H9 (cell line): ENCODE data around the gene MTHFS. TPM values are rescaled to one million over a fixed set of nuclear protein-coding genes. Genes with fewer than 3 reads are reported as not detected.

Experiments used
- DNase-seq: peaks from one replicate; pipeline ENCODE4 v3.0.0-alpha.2; 2017
- H2AFZ ChIP-seq: one replicate; pipeline ENCODE4 v1.6.1; 2013; ENCODE audit warnings: mild to moderate bottlenecking, low read length, control low read depth, moderate library complexity
- H2AK5ac ChIP-seq: 2 replicates; pipeline ENCODE4 v1.6.1; 2013; ENCODE audit warnings: low read length, control low read depth, mixed read lengths; ENCODE audit not compliant: insufficient read length
- H2BK120ac ChIP-seq: one replicate; pipeline ENCODE4 v1.6.1; 2013; ENCODE audit warnings: low read depth, mild to moderate bottlenecking, low read length, control low read depth, inconsistent platforms; ENCODE audit not compliant: poor library complexity, severe bottlenecking
- H2BK12ac ChIP-seq: 2 replicates; pipeline ENCODE4 v1.6.1; 2013; ENCODE audit warnings: low read length, control low read depth, mixed read lengths, low read depth; ENCODE audit not compliant: insufficient read length
- H2BK15ac ChIP-seq: 2 replicates; pipeline ENCODE4 v1.6.1; 2013; ENCODE audit warnings: low read depth, low read length, control low read depth
- H2BK20ac ChIP-seq: one replicate; pipeline ENCODE4 v1.6.1; 2013; ENCODE audit warnings: low read depth, mild to moderate bottlenecking, low read length, control low read depth, inconsistent platforms; ENCODE audit not compliant: poor library complexity, severe bottlenecking
- H2BK5ac ChIP-seq: 2 replicates; pipeline ENCODE4 v1.6.1; 2013; ENCODE audit warnings: low read length, control low read depth, mixed read lengths; ENCODE audit not compliant: insufficient read length
- H3K14ac ChIP-seq: 2 replicates; pipeline ENCODE4 v1.6.1; 2013; ENCODE audit warnings: low read length, control low read depth; ENCODE audit not compliant: insufficient read depth
- H3K18ac ChIP-seq: 2 replicates; pipeline ENCODE4 v1.6.1; 2013; ENCODE audit warnings: low read depth, mild to moderate bottlenecking, mixed read lengths, low read length, control low read depth; ENCODE audit not compliant: insufficient read length
- H3K23ac ChIP-seq: 2 replicates; pipeline ENCODE4 v1.6.1; 2013; ENCODE audit warnings: low read length, control low read depth, mixed read lengths, low read depth; ENCODE audit not compliant: insufficient read length
- H3K23me2 ChIP-seq: 2 replicates; pipeline ENCODE4 v1.6.1; 2013; ENCODE audit warnings: low read depth, mild to moderate bottlenecking, mixed read lengths, low read length, control low read depth; ENCODE audit not compliant: insufficient read length, poor library complexity, severe bottlenecking
- H3K27ac ChIP-seq: 2 replicates; pipeline ENCODE4 v1.5.1; 2013; ENCODE audit warnings: low read length, control low read depth, mixed read lengths, low read depth; ENCODE audit not compliant: insufficient read length
- H3K27me3 ChIP-seq: 2 replicates; pipeline ENCODE4 v1.6.1; 2013; ENCODE audit warnings: low read length, control low read depth, inconsistent platforms; ENCODE audit not compliant: insufficient read depth
- H3K4ac ChIP-seq: 2 replicates; pipeline ENCODE4 v1.6.1; 2013; ENCODE audit warnings: low read depth, mild to moderate bottlenecking, control low read depth, inconsistent platforms, low read length, moderate library complexity
- H3K4me1 ChIP-seq: 2 replicates; pipeline ENCODE4 v1.6.1; 2013; ENCODE audit warnings: low read length, control low read depth, inconsistent platforms; ENCODE audit not compliant: insufficient read depth
- H3K4me2 ChIP-seq: 2 replicates; pipeline ENCODE4 v1.6.1; 2013; ENCODE audit warnings: low read length, control low read depth, mixed read lengths; ENCODE audit not compliant: insufficient read length, insufficient read depth
- H3K56ac ChIP-seq: 2 replicates; pipeline ENCODE4 v1.6.1; 2013; ENCODE audit warnings: low read depth, mild to moderate bottlenecking, mixed read lengths, low read length, control low read depth; ENCODE audit not compliant: insufficient read length
- H3K79me1 ChIP-seq: 2 replicates; pipeline ENCODE4 v1.6.1; 2013; ENCODE audit warnings: low read depth, mild to moderate bottlenecking, moderate library complexity, low read length, control low read depth, inconsistent platforms; ENCODE audit not compliant: insufficient read depth, poor library complexity, severe bottlenecking
- H3K79me2 ChIP-seq: 2 replicates; pipeline ENCODE4 v1.6.1; 2013; ENCODE audit warnings: low read length, control low read depth, inconsistent platforms; ENCODE audit not compliant: insufficient read depth
- H3K9ac ChIP-seq: 2 replicates; pipeline ENCODE4 v1.6.1; 2013; ENCODE audit warnings: low read length, control low read depth, mixed read lengths; ENCODE audit not compliant: insufficient read length; ENCODE audit errors: extremely low read depth
- H3K9me3 ChIP-seq: one replicate; pipeline ENCODE4 v1.6.1; 2013; ENCODE audit warnings: low read depth, low read length, inconsistent platforms; ENCODE audit not compliant: control insufficient read depth
- H3T11ph ChIP-seq: one replicate; pipeline ENCODE4 v1.6.1; 2013; ENCODE audit warnings: mild to moderate bottlenecking, low read length, control low read depth, inconsistent platforms
- H4K20me1 ChIP-seq: one replicate; pipeline ENCODE4 v1.6.1; 2013; ENCODE audit not compliant: control insufficient read depth, insufficient read length, insufficient read depth
- H4K5ac ChIP-seq: 2 replicates; pipeline ENCODE4 v1.6.1; 2013; ENCODE audit warnings: low read depth, mild to moderate bottlenecking, mixed read lengths, low read length, control low read depth; ENCODE audit not compliant: insufficient read length
- H4K8ac ChIP-seq: replicated peaks from 2 replicates; pipeline ENCODE4 v1.6.1; 2013; ENCODE audit warnings: low read length, control low read depth, mixed read lengths, low read depth; ENCODE audit not compliant: insufficient read length
- H4K91ac ChIP-seq: 2 replicates; pipeline ENCODE4 v1.6.1; 2013; ENCODE audit warnings: low read depth, mild to moderate bottlenecking, moderate library complexity, mixed read lengths, low read length, control low read depth; ENCODE audit not compliant: insufficient read length
- H3K27ac Mint-ChIP-seq, 3 experiments: 2 replicates in 2 of 3; 3 replicates in 1 of 3; pipeline ENCODE4 v1.8.0; 2020 to 2021; ENCODE audit warnings: mixed read lengths in 3 of 3, mild to moderate bottlenecking in 1 of 3, moderate library complexity in 1 of 3
- H3K27me3 Mint-ChIP-seq: 2 replicates; pipeline ENCODE4 v1.8.0; 2021; ENCODE audit warnings: low read depth, mild to moderate bottlenecking, moderate library complexity, mixed read lengths
- H3K36me3 Mint-ChIP-seq, 3 experiments: 2 replicates in 2 of 3; 3 replicates in 1 of 3; pipeline ENCODE4 v1.8.0; 2020 to 2021; ENCODE audit warnings: low read depth in 3 of 3, mixed read lengths in 3 of 3; ENCODE audit not compliant: insufficient read depth in 1 of 3
- H3K4me1 Mint-ChIP-seq, 2 experiments: 2 replicates each; pipeline ENCODE4 v1.8.0; 2020; ENCODE audit warnings: mixed read lengths in 2 of 2
- H3K4me3 Mint-ChIP-seq, 2 experiments: 2 replicates in 1 of 2; 3 replicates in 1 of 2; pipeline ENCODE4 v1.8.0; 2020 to 2021; ENCODE audit warnings: mild to moderate bottlenecking in 2 of 2, mixed read lengths in 2 of 2, moderate library complexity in 1 of 2
- H3K9me3 Mint-ChIP-seq, 2 experiments: 2 replicates in 1 of 2; 3 replicates in 1 of 2; pipeline ENCODE4 v1.8.0; 2020; ENCODE audit warnings: mild to moderate bottlenecking in 2 of 2, mixed read lengths in 2 of 2, moderate library complexity in 1 of 2
- WGBS: extraction: QIAGEN DNeasy Blood & Tissue Kit; methylation state at CpG from one replicate; pipeline ENCODE4 v1.1.7; 2013; ENCODE audit warnings: missing lambda C conversion rate, low lambda C conversion rate, mixed read lengths; ENCODE audit not compliant: insufficient read length; ENCODE audit errors: extremely low coverage; 5-methylcytosine and 5-hydroxymethylcytosine counted together
- total RNA-seq: library from RNA; stranded (reverse); gene quantifications from 2 replicates; pipeline ENCODE4 v1.2.1, GENCODE V29; 2021
- TF ChIP-seq, protein P1 (sequence below): fragments of 200-600 bp; sonication (generic); conservative IDR thresholded peaks from 3 replicates; pipeline ENCODE4 v1.8.0; 2021; ENCODE audit warnings: antibody characterized with exemption, mild to moderate bottlenecking

The MTHFS gene
- total RNA-seq, 1 experiment from 2014 or later, result 36.9 TPM

DNA sequence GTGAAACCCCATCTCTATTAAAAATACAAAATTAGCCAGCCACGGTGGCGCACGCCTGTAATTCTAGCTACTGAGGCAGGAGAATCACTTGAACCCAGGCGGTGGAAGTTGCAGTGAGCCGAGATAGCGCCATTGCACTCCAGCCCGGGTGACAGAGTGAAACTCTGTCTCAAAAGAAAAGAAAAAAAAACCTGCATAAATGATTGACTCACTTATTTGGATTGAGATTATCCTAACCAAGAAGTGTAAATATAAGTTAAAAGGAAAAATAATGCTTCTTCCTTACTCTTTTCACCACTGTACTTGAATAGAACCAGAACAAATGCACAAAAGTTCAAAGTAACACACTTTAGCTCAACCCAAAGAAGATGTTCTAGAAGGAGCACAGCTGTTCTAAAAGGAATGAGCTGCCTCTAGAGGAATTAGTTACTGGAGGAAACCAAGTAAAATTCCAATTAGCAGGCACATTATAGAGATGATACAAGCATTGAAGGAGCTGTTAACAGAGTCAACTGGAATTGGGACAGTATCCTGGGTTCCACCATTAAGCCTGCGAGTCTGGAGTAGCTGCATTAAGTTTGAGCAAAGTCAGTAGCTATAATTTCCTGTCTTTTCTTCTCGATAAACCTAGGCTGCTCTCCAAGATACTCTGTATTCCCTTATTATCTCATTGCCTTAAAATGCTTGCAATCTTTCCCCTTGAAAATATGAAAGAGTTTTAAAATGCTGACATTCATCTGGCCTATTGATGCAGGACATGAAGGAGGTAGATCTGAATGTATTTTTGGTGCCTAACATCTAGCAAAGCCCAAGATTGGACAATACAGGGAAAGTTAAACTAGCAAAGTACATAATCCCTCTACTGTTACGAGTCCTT is 9.5 kb downstream of the MTHFS start:
- H2BK20ac ChIP-seq, result no peak overlapping the region
- H2AFZ ChIP-seq, result no peak overlapping the region
- Mint-ChIP-seq H3K4me3 (no peak overlapping the region), H3K27ac (no peak overlapping the region), H3K9me3 (no peaks in the 10 kb centered on the region), H3K36me3 (peaks cover 11 to 64% (median 58%) of the 10 kb centered on the region in 3 experiments), H3K27me3 (no peaks in the 10 kb centered on the region), H3K4me1 (peaks cover 6% of the 10 kb centered on the region in 2 experiments; a peak in 3 of 4 replicates)
- H3T11ph ChIP-seq, result no peak overlapping the region
- H3K27me3 ChIP-seq, result no peaks in the 10 kb centered on the region
- no peak overlapping the region for H3K18ac ChIP-seq
- no CpG with 5 or more reads among the region's 10 CpGs for WGBS
- no peaks in the 10 kb centered on the region for H4K20me1 ChIP-seq
- no peak overlapping the region for H3K23ac ChIP-seq
- H3K4me2 ChIP-seq, result no peak overlapping the region
- H4K8ac ChIP-seq, result no peak overlapping the region
- H3K4ac ChIP-seq, result no peak overlapping the region
- H2BK12ac ChIP-seq, result no peak overlapping the region
- no peaks in the 10 kb centered on the region for H3K9me3 ChIP-seq
- H3K79me2 ChIP-seq, result no peaks in the 10 kb centered on the region; the same call in 1 of the 2 replicates
- TF ChIP-seq, protein P1, sequence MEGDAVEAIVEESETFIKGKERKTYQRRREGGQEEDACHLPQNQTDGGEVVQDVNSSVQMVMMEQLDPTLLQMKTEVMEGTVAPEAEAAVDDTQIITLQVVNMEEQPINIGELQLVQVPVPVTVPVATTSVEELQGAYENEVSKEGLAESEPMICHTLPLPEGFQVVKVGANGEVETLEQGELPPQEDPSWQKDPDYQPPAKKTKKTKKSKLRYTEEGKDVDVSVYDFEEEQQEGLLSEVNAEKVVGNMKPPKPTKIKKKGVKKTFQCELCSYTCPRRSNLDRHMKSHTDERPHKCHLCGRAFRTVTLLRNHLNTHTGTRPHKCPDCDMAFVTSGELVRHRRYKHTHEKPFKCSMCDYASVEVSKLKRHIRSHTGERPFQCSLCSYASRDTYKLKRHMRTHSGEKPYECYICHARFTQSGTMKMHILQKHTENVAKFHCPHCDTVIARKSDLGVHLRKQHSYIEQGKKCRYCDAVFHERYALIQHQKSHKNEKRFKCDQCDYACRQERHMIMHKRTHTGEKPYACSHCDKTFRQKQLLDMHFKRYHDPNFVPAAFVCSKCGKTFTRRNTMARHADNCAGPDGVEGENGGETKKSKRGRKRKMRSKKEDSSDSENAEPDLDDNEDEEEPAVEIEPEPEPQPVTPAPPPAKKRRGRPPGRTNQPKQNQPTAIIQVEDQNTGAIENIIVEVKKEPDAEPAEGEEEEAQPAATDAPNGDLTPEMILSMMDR, result no peak
- no peak overlapping the region for H3K9ac ChIP-seq
- no peak overlapping the region for H2BK15ac ChIP-seq
- no peak overlapping the region for H4K5ac ChIP-seq
- H3K23me2 ChIP-seq, result no peaks in the 10 kb centered on the region
- no peak for DNase-seq
- no peaks in the 10 kb centered on the region for H3K79me1 ChIP-seq
- H3K56ac ChIP-seq, result no peak overlapping the region
- no peak overlapping the region for H2AK5ac ChIP-seq
- H4K91ac ChIP-seq, result no peak overlapping the region
- H2BK5ac ChIP-seq, result no peak overlapping the region
- no peaks in the 10 kb centered on the region for H3K4me1 ChIP-seq
- H3K27ac ChIP-seq, result no peak overlapping the region
- H2BK120ac ChIP-seq, result no peak overlapping the region
- H3K14ac ChIP-seq, result no peak overlapping the region
